Renal cortical epithelial cell (primary cell): ENCODE measurements around the gene SMYD4. TPM values are rescaled to one million over a fixed set of nuclear protein-coding genes. Genes with fewer than 3 reads are reported as not detected.
"Not testable (repeated sequence)": the region's sequence is repeated elsewhere in the genome, so short reads cannot be mapped to it uniquely, and the experiment has no call there.

Experiments
- DNase-seq: peaks from one replicate; pipeline ENCODE4 v3.0.0-alpha.2; 2011; ENCODE audit warnings: low read depth
- total RNA-seq: library from RNA; depleted of rRNA; stranded (reverse); fragments of >200 nt; gene quantifications from 2 replicates; pipeline ENCODE4 v1.2.3, GENCODE V29; 2014

Gene SMYD4
- total RNA-seq, 1 donor from 2014 or later: 12.1 TPM

GRCh38 chr17:1829216-1829591 lies 498 bp downstream of the SMYD4 start:
- DNase-seq: no peak

GRCh38 chr17:1820528-1821252 lies 9.0 kb downstream of the SMYD4 start:
- peak; percentile 17 for DNase-seq

- no peak for DNase-seq
Measured at GRCh38 chr17:1813088-1813487, 16.6 kb downstream of the SMYD4 start.

GRCh38 chr17:1810450-1811103 lies 19.1 kb downstream of the SMYD4 start:
- no peak for DNase-seq

- not testable (repeated sequence) for DNase-seq
Measured at GRCh38 chr17:1809815-1810214, 19.9 kb downstream of the SMYD4 start.

- no peak for DNase-seq
Measured at GRCh38 chr17:1808644-1809043, 21.1 kb downstream of the SMYD4 start.

- no peak for DNase-seq
Measured at GRCh38 chr17:1807890-1808289, 21.8 kb downstream of the SMYD4 start.

GRCh38 chr17:1803280-1803679 lies 26.4 kb downstream of the SMYD4 start:
- DNase-seq: no peak

GRCh38 chr17:1802429-1802828 lies 27.3 kb downstream of the SMYD4 start:
- no peak for DNase-seq

GRCh38 chr17:1800712-1801111 lies 29.0 kb downstream of the SMYD4 start:
- DNase-seq: no peak

- no peak for DNase-seq
Measured at GRCh38 chr17:1800240-1800639, 29.5 kb downstream of the SMYD4 start.

- not testable (repeated sequence) for DNase-seq
Measured at GRCh38 chr17:1797846-1798245, 31.9 kb downstream of the SMYD4 start.

- no peak for DNase-seq
Measured at GRCh38 chr17:1797323-1797722, 32.4 kb downstream of the SMYD4 start.

GRCh38 chr17:1796800-1797199 lies 32.9 kb downstream of the SMYD4 start:
- no peak for DNase-seq

GRCh38 chr17:1793447-1793806 lies 36.3 kb downstream of the SMYD4 start:
- peak; percentile 41 for DNase-seq

GRCh38 chr17:1792495-1793446 lies 36.9 kb downstream of the SMYD4 start:
- no peak for DNase-seq

- no peak for DNase-seq
Measured at GRCh38 chr17:1789936-1790335, 39.8 kb downstream of the SMYD4 start.

- peak; percentile 93 for DNase-seq
Measured at GRCh38 chr17:1787301-1787902, 42.3 kb downstream of the SMYD4 start.

GRCh38 chr17:1786708-1787107 lies 43.0 kb downstream of the SMYD4 start:
- no peak for DNase-seq

GRCh38 chr17:1785930-1786329 lies 43.8 kb downstream of the SMYD4 start:
- no peak for DNase-seq

GRCh38 chr17:1783834-1784611 lies 45.7 kb downstream of the SMYD4 start:
- DNase-seq: peak; percentile 78
